ENCODE results near the gene RDM1.

GRCh38 chr17:35930211-35931065 is at the start of gene RDM1:
- TF ChIP-seq, protein P1, sequence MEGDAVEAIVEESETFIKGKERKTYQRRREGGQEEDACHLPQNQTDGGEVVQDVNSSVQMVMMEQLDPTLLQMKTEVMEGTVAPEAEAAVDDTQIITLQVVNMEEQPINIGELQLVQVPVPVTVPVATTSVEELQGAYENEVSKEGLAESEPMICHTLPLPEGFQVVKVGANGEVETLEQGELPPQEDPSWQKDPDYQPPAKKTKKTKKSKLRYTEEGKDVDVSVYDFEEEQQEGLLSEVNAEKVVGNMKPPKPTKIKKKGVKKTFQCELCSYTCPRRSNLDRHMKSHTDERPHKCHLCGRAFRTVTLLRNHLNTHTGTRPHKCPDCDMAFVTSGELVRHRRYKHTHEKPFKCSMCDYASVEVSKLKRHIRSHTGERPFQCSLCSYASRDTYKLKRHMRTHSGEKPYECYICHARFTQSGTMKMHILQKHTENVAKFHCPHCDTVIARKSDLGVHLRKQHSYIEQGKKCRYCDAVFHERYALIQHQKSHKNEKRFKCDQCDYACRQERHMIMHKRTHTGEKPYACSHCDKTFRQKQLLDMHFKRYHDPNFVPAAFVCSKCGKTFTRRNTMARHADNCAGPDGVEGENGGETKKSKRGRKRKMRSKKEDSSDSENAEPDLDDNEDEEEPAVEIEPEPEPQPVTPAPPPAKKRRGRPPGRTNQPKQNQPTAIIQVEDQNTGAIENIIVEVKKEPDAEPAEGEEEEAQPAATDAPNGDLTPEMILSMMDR (IDR thresholded peaks at IDR 0.05; ENCODE audit: low read length), result no peak
- TF ChIP-seq EZH2 (optimal IDR thresholded peaks at IDR 0.05; ENCODE audit: low read depth, low read length) (no peak), EZH2phosphoT487 (IDR thresholded peaks at IDR 0.05; ENCODE audit: low read length) (no peak)

Measured in MM.1S (cell line).